ENCODE results near the gene EIF2B2. TPM values are rescaled to one million over a fixed set of nuclear protein-coding genes. Genes with fewer than 3 reads are reported as not detected.

Gene EIF2B2
- total RNA-seq, 1 experiment from 2014 or later = 48.3 TPM

- TF ChIP-seq CTCF (conservative IDR thresholded peaks at IDR 0.05) = no peak
- no peak overlapping the region for H2BK15ac ChIP-seq (ENCODE audit: low read depth, low read length)
- peaks cover 5 to 45% (median 21%) of the 10 kb centered on the region in 3 experiments; a peak in 5 of 7 replicates for H3K36me3 Mint-ChIP-seq (ENCODE audit: insufficient read depth in 1 of 3, low read depth in 3 of 3)
- H3K4me1 ChIP-seq (ENCODE audit: insufficient read depth, low read length) = no peaks in the 10 kb centered on the region
- no peaks in the 10 kb centered on the region for H3K79me2 ChIP-seq (ENCODE audit: insufficient read depth, low read length)
- H2BK20ac ChIP-seq (ENCODE audit: low read depth, low read length, poor library complexity, severe bottlenecking) = no peak overlapping the region
- no peak overlapping the region for H3K23ac ChIP-seq (ENCODE audit: insufficient read length, low read depth, low read length)
- H3K9ac ChIP-seq (ENCODE audit: extremely low read depth, insufficient read length, low read length) = no peak overlapping the region
- no peaks in the 10 kb centered on the region for H3K27me3 ChIP-seq (ENCODE audit: insufficient read depth, low read length)
- H3K14ac ChIP-seq (ENCODE audit: insufficient read depth, low read length) = no peak overlapping the region
- H4K20me1 ChIP-seq (ENCODE audit: control insufficient read depth, insufficient read depth, insufficient read length) = no peaks in the 10 kb centered on the region
- H3K27ac ChIP-seq (ENCODE audit: insufficient read length, low read depth, low read length) = no peak overlapping the region
- no peak overlapping the region for H3K18ac ChIP-seq (ENCODE audit: insufficient read length, low read depth, low read length)
- no peaks in the 10 kb centered on the region for H3K27me3 Mint-ChIP-seq (ENCODE audit: low read depth)
- H3K4me1 Mint-ChIP-seq = no peaks in the 10 kb centered on the region
- no peak overlapping the region for H3K4me3 Mint-ChIP-seq
- H4K91ac ChIP-seq (ENCODE audit: insufficient read length, low read depth, low read length) = no peak overlapping the region
- no peak overlapping the region for H2BK5ac ChIP-seq (ENCODE audit: insufficient read length, low read length)
- H3K9me3 ChIP-seq (ENCODE audit: control insufficient read depth, low read depth, low read length) = no peaks in the 10 kb centered on the region
- no peak overlapping the region for H2AK5ac ChIP-seq (ENCODE audit: insufficient read length, low read length)
- no peak overlapping the region for H3K4ac ChIP-seq (ENCODE audit: low read depth, low read length)
- H3K4me2 ChIP-seq (ENCODE audit: insufficient read depth, insufficient read length, low read length) = no peak overlapping the region
- no peaks in the 10 kb centered on the region for H3K9me3 Mint-ChIP-seq
- H3T11ph ChIP-seq (ENCODE audit: low read length) = no peak overlapping the region
- no peak overlapping the region for H3K56ac ChIP-seq (ENCODE audit: insufficient read length, low read depth, low read length)
- no peak overlapping the region for H4K8ac ChIP-seq (replicated peaks; ENCODE audit: insufficient read length, low read depth, low read length)
- no peak overlapping the region for H2BK12ac ChIP-seq (ENCODE audit: insufficient read length, low read depth, low read length)
- H3K79me1 ChIP-seq (ENCODE audit: insufficient read depth, low read depth, low read length, poor library complexity, severe bottlenecking) = no peaks in the 10 kb centered on the region
- H3K27ac Mint-ChIP-seq = no peak overlapping the region
- WGBS (ENCODE audit: extremely low coverage, insufficient read length, low lambda C conversion rate) = no CpG with 5 or more reads among the region's 2 CpGs
- H3K23me2 ChIP-seq (ENCODE audit: insufficient read length, low read depth, low read length, poor library complexity, severe bottlenecking) = no peaks in the 10 kb centered on the region
- no peak overlapping the region for H2AFZ ChIP-seq (ENCODE audit: low read length)
- no peak overlapping the region for H4K5ac ChIP-seq (ENCODE audit: insufficient read length, low read depth, low read length)
- no peak for DNase-seq
- no peak overlapping the region for H2BK120ac ChIP-seq (ENCODE audit: low read depth, low read length, poor library complexity, severe bottlenecking)
Observed at GRCh38 chr14:75032939-75033338, 30.2 kb downstream of the EIF2B2 start.

All from H9 (cell line).